ENCODE data around the gene LPP.

DNA sequence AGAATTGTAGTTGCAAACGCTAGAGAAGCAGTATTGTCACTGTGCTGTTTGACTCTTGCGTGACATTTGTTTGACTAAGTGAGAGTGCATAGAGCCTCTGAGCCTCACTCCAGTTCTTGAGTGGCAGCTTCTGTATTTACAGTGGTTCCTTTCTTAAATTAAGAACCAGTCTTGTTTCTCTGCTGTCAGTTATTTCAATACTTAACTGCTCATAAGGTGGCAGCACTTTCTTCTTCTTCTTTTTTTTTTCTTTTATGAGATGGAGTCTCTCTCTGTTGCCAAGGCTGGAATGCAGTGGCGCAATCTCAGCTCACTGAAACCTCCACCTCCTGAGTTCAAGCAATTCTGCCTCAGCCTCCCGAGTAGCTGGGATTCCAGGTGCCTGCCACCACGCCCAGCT is 372.1 kb downstream of the LPP start:
- TF ChIP-seq EZH2 (IDR thresholded peaks at IDR 0.05; ENCODE audit: insufficient read depth, low read length) = no peak
- TF ChIP-seq, protein P1, sequence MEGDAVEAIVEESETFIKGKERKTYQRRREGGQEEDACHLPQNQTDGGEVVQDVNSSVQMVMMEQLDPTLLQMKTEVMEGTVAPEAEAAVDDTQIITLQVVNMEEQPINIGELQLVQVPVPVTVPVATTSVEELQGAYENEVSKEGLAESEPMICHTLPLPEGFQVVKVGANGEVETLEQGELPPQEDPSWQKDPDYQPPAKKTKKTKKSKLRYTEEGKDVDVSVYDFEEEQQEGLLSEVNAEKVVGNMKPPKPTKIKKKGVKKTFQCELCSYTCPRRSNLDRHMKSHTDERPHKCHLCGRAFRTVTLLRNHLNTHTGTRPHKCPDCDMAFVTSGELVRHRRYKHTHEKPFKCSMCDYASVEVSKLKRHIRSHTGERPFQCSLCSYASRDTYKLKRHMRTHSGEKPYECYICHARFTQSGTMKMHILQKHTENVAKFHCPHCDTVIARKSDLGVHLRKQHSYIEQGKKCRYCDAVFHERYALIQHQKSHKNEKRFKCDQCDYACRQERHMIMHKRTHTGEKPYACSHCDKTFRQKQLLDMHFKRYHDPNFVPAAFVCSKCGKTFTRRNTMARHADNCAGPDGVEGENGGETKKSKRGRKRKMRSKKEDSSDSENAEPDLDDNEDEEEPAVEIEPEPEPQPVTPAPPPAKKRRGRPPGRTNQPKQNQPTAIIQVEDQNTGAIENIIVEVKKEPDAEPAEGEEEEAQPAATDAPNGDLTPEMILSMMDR (IDR thresholded peaks at IDR 0.05; ENCODE audit: insufficient read depth, low read depth, low read length) = no peak
